NCI-H2196 (cell line): ENCODE measurements around the gene SCNN1G.
"Not testable (repeated sequence)": the region's sequence is repeated elsewhere in the genome, so short reads cannot be mapped to it uniquely, and the experiment has no call there.

ENCODE experiments used
- DNase-seq: peaks from one replicate; lab custom pipeline; 2025; ENCODE audit not compliant: unreplicated experiment; lab: John Stamatoyannopoulos, UW

SCNN1G gene

DNA sequence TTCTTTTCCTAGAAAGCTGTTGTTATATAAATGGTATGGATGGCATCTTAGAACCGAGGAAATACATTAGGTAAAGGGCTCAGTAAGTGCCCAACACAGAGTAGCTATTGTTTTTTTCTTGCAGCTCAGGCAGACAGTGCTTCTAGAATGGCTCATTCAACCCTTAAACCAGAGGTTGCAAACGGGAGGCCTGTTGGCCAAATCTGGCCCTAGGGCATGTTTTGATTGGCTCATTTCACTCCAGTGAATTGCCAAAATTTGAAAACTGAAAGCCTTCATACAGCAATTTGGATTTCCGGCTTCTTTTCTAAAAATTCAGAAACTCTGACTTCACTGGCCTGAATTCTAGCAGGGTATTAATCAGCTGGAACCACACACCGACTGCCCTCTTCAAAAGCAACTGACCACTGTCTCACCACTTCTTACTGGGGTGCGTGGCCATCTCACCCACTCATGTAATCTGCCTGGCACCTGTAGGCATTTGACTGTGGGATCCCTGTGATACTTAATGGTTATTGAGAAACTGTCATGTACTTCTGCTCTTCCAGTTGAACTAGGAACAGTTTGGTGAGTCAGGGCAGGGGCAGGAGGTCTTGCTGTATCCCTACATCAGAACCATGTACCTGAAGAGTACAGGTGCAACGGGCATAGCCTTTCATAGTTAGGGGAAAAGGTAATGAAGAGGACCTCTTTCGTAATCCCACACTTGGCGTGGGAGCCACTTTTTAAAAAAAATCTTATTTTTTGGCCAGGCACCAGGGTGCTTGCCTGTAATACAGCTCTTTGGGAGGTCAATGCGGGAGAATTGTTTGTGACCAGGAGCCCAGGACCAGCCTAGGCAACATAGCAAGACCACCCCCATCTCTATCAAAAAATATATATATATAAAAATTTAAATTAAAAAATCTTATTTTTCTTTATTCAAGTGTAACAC, 66.0 kb downstream of the SCNN1G start:
- no peak for DNase-seq

DNA sequence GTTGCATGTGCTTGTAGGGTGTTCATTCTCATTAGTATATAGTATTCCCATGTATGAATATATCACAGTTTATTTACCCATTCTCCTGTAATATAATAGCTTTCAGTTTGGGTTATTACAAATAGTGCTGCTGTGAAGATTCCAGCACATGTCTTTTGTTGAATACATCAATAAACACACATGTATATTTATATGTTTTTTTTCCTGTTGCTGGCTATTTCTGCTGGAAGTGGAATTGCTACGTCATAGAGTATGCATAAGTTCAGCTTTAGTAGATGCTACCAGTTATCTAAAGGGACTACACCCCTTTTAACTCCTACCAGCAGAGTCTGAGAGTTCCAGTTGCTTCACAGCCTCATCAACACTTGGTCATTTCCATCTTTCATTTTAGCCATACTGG, 67.3 kb downstream of the SCNN1G start:
- no peak for DNase-seq

DNA sequence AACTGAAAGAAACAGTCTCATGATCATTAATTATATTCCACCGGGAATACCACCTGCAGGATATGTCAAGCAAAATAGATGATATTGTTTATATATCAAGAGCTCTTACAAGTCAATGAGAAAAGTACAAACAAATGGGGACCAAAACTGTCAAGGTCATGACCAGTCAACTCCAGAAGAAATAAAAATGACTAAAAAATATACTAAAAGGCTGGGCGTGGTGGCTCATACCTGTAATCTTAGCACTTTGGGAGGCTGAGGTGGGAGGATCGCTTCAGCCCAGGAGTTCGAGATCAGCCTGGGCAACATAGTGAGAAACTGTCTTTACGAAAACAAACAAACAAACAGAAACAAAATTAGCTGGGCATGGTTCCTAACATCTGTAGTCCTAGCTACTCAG, 69.8 kb downstream of the SCNN1G start:
- DNase-seq: no peak

DNA sequence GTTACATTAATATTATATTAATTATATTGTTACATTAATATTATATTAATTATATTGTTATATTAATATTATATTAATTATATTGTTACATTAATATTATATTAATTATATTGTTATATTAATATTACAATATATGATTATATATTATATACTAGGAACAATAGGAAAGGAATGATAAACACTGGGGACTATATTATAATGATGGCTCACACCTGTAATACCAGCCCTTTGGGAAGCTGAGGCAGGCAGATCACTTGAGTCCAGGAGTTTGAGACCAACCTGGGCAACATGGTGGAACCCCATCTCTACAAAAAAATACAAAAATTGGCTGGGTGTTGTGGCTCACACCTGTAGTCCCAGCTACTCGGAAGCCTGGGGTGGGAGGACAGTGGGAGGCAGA, 71.1 kb downstream of the SCNN1G start:
- DNase-seq: not testable (repeated sequence)

DNA sequence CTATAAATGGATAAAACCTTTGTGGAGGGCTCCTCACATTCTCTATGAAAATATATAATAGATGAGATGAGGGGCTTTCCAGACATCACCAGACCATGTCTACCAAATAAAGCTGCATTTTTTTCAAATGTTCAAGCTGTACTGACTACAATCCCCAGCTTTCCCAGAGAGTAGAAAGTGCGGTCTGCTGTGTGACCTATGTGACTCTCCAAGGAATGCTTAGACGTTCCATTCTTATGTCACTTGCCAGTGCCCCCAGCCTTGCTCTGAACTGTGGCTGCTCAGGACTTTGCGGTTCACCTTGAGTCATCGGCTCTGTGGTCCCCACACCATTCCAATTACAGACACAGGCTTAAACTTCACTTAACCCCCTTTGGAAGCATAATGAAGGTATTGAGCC, 71.8 kb downstream of the SCNN1G start:
- no peak for DNase-seq

DNA sequence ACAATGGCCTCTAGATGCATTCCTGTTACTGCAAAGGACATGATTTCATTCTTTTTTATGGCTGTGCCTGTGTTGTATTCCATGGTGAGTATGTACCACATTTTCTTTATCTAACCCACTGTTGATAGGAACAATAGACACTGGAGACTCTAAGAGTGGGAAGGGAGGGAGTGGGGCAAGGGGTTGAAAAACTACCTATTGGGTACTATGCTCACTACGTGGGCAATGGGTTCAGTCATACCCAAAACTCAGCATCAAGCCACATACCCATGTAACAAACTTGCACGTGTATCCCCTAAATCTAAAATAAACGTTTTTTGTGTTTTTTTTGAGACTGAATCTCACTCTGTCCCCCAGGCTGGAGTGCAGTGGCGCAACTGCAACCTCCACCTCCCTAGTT, 72.5 kb downstream of the SCNN1G start:
- no peak for DNase-seq

DNA sequence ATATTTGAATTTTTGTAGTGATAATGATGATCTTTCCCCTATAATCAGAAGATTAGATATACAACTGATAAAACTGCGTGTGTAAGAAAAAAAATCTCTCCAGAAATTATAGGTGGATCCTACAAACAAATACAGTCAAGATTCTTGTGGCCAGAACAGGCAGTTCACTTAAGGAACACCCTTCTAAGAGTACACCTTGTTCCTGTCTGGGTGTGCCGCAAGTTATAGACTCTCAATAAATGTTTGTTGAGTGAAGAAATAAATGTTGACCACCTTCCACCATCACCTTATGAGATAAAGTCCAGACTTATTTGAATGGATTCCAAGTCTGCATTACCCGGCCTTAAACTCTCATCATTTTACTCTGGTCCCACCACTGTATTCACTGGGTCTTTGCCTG, 73.9 kb downstream of the SCNN1G start:
- DNase-seq: no peak

DNA sequence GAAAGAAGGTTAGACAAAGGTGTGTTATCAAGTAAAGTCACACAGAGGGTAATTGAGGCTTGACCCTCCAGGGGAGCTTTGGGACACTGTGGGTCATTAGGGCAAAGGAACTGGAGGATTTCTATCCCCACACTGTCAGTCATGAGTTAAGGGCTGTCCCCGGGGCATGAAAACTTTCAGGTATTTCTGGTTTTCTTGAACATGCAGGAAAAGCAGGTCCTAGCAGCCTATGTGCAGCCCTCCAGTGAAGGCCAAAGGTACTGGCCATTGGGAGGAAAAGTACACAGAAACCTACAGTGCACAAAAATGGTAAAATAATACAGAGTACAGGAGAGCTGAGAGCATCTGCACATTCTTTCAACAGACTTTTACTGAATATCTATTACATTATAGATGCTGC, 75.1 kb downstream of the SCNN1G start:
- no peak for DNase-seq

DNA sequence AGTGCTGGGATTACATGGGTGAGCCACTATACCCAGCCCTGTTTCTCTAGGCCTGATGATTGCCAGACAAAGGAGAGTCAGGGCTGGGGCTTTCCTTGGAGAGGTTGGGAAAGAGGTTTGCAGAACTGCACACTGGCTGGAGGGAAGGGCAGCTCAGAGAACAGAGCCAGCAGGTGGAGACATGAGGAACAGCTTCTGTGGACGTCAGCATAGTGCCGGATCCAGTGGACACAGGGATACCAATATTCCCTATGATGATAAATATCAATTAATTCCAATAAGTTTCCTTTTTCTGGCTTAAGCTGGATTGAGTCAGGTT, 76.3 kb downstream of the SCNN1G start:
- no peak for DNase-seq
